GM12864 (cell line): ENCODE data around the gene DOK1.

Experiments
- DNase-seq: peaks from one replicate; pipeline ENCODE4 v3.0.0-alpha.2; 2011; ENCODE audit warnings: low read depth
- H3K4me3 ChIP-seq: 2 replicates; pipeline ENCODE4 v1.5.1; 2011; ENCODE audit warnings: mild to moderate bottlenecking, low read depth, low read length, control low read depth
- CTCF ChIP-seq: IDR thresholded peaks from 2 replicates; pipeline ENCODE4 v1.5.1; 2011; ENCODE audit warnings: low read depth, mild to moderate bottlenecking, moderate library complexity, low read length, control low read depth, inconsistent platforms; ENCODE audit errors: missing control alignments

Gene DOK1

DNA sequence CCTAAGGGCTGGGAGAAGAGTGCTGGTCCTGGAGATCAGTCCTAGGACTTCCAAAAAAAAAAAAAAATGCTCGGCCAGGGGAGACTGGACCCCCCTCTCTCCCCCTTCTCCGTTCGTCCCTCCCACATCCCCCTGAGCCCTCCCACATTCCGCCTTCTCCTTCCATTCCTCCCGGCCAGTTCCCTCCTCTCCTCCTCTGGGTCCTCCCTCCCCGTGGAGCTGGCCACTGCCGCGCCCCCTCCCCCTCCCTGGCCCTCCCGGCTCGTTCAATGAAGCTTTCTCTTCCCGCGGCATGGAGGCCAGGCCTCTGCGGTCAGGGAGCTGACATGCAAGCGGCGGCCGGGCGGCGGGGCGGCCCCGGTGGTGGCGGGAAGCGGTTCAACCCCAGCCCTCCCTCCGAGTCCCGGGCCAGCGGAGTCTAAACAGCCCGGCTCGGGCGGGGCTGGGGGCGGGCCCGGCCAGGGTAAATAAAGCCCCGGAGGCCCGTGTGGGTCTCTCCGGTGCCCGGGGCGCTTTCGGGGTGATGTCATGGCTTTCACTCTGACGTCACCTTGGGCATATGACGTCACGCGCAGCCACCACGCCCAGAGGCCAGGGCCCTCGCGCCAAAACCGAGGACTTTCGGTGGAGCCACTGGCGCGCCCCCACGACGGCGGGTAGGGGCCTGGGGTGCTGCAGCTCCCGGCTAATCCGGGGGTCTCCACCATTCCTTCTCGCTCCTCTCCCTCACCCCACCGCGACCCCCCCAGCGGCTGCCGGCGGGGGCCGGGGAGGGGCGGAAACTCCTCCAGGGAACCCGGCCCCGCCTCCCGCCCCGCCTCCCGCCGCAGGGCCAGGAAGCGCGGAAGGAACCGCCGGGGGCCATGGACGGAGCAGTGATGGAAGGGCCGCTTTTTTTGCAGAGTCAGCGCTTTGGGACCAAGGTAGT, at the start of gene DOK1, which contains the start of gene LOXL3:
Gene DOK1 (plus strand): TSS at position 829 of the 928 bp plus-strand sequence. CDS start 35 bp downstream, at position 864.
Gene LOXL3 (minus strand): TSS at position 51 of the 928 bp plus-strand sequence. CDS start 1,308 bp downstream, outside the sequence.
- no peak for TF ChIP-seq CTCF
- H3K4me3 ChIP-seq, result peak within 1 kb of the TSS; percentile 84
- DNase-seq, result no peak

GRCh38 chr2:74505448-74506246, 48.9 kb upstream of the DOK1 start:
- TF ChIP-seq CTCF, result no peak
- H3K4me3 ChIP-seq, result no peak overlapping the region
- no peak for DNase-seq

DNA sequence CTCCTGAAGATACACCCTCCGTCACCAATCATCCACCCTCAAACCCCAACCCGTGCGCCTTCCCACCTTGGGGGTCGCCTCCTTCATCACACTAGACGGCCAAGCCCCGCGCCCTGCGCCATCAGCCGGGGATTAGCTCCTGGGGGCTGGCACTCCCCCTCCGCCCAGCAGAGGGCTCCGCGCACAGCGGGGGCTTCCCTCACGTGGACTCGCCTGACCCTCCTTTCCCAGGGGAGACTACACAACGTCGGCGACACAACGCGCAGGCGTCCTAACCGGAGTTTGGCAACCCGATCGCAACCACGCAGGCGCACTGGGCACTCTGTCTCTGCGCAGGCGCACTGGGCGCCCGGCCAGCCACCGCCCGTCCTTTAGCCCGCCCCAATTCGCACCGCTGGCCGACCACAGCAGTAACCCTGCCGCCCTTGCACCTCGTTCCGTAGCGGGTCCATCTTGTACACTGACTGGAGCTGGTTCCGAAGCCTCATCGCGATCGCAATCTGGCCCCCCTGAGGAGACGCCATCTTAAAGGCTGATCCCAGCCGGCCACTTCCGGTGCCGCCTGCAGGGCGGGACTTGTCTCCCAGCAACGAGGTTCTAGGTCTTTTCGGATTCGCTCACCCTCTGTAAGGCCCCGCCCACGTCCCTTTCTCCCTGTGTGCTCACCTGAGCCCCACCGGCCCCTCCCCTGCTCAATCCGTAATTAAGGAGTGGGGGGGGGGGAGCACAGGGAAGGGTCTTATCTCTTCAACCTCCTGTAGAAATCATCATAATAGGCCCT, 47.2 kb upstream of the DOK1 start, which contains the start of gene PCGF1:
Gene PCGF1 (minus strand): TSS at position 551 of the 781 bp plus-strand sequence. CDS start 27 bp downstream, at position 524.
- H3K4me3 ChIP-seq, result peak within 1 kb of the TSS; percentile 79
- peak; percentile 57 for TF ChIP-seq CTCF
- peak; percentile 96 for DNase-seq

- DNase-seq, result no peak
- peak overlapping the region; percentile 79 for H3K4me3 ChIP-seq
- TF ChIP-seq CTCF, result no peak
Measured at GRCh38 chr2:74507926-74508520, 46.5 kb upstream of the DOK1 start.

DNA sequence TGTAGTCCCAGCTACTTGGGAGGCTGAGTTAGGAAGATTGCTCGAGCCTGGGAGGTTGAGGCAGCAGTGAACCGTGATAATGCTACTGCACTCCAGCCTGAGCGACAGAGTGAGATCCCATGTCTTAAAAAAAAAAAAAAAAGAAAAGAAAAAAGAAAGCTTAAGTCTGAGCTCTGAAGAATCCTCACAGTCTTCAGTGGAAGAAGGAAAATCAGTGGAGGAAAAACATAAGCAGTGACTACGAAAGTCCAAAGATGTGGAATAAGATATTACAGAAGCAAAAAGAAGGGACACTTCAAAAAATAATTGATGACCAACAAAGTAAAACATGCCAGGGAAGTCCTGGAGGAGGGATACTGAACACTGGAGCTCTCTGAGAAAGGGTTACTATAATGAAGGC, 44.2 kb upstream of the DOK1 start:
- TF ChIP-seq CTCF, result no peak
- no peak for DNase-seq
- no peak overlapping the region for H3K4me3 ChIP-seq
